WTC11 (cell line): ENCODE results near the gene ZBTB21.

Experiments
- CREB1 ChIP-seq: sonication (generic); formaldehyde crosslinking; IDR thresholded peaks from 2 replicates; pipeline ENCODE4 v1.8.0; 2023; ENCODE audit warnings: mild to moderate bottlenecking, missing genetic modification reagents
- FOXJ3 ChIP-seq: sonication (generic); formaldehyde crosslinking; IDR thresholded peaks from 2 replicates; pipeline ENCODE4 v1.9.0; 2021; ENCODE audit warnings: missing genetic modification reagents, mild to moderate bottlenecking, borderline replicate concordance
- GABPB1 ChIP-seq: sonication (generic); formaldehyde crosslinking; IDR thresholded peaks from 2 replicates; pipeline ENCODE4 v1.8.1; 2023; ENCODE audit warnings: mild to moderate bottlenecking, missing genetic modification reagents
- JUN ChIP-seq: sonication (generic); formaldehyde crosslinking; IDR thresholded peaks from 2 replicates; pipeline ENCODE4 v1.8.0; 2023; ENCODE audit warnings: mild to moderate bottlenecking, missing genetic modification reagents
- NFE2L1 ChIP-seq: sonication (generic); formaldehyde crosslinking; IDR thresholded peaks from 2 replicates; pipeline ENCODE4 v1.8.1; 2023; ENCODE audit warnings: missing genetic modification reagents
- NFYB ChIP-seq: sonication (generic); formaldehyde crosslinking; conservative IDR thresholded peaks from 2 replicates; pipeline ENCODE4 v1.8.0; 2022; ENCODE audit warnings: low read depth, missing genetic modification reagents
- ZNF232 ChIP-seq: sonication (generic); formaldehyde crosslinking; IDR thresholded peaks from 2 replicates; pipeline ENCODE4 v1.8.0; 2022; ENCODE audit warnings: mild to moderate bottlenecking, missing genetic modification reagents
- ZNF671 ChIP-seq: fragments of 250-450 bp; sonication (Bioruptor Pico); IDR thresholded peaks from 2 replicates; pipeline ENCODE4 v1.8.0; 2021; ENCODE audit warnings: mild to moderate bottlenecking
- TF ChIP-seq, protein P1 (sequence below): fragments of 200-600 bp; IDR thresholded peaks from 2 replicates; pipeline ENCODE4 v1.8.0; 2022; ENCODE audit warnings: antibody characterized with exemption
- TF ChIP-seq, protein P2 (sequence below): sonication (generic); formaldehyde crosslinking; IDR thresholded peaks from 2 replicates; pipeline ENCODE4 v1.8.0; 2022; ENCODE audit warnings: mild to moderate bottlenecking, missing genetic modification reagents
- TF ChIP-seq, protein P3 (sequence below): sonication (generic); formaldehyde crosslinking; IDR thresholded peaks from 2 replicates; pipeline ENCODE4 v1.8.1; 2022; ENCODE audit warnings: missing genetic modification reagents, borderline replicate concordance
- TF ChIP-seq, protein P4 (sequence below): sonication (generic); formaldehyde crosslinking; IDR thresholded peaks from 2 replicates; pipeline ENCODE4 v1.8.1; 2022; ENCODE audit warnings: low read depth, mild to moderate bottlenecking, moderate library complexity, missing genetic modification reagents, borderline replicate concordance

DNA sequence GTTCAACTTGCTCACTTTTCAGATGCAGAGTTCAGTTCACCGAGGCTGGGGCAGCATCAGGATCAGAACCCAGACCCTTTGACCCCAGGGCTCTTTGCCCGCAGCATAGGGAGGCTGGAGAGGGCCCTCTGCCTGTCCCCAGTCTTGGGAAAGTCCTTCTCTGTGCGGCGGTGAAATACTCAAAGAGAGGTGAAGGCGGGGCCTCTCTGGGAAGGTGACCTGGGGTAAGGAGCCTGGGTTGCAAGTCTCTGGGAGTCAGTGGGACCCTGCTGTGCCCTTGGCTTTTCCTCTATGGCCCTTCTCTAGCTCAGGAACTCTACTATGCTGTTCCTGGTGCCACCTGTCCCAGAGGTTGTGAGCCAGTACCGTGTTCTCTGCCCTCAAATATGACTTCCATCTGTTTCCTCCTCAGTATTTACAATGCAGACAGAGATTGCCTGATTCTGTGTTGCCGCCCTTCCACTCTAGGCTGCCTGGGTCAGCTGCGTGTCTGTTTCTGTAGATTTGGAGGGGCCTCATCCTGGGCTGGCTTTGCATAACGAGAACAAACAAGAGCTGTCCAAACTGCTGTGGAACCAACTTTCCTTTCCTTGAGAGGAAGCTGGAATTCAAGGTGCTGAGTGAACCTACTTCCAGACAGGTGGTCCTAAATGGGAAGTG lies 18.7 kb upstream of the ZBTB21 start:
- TF ChIP-seq GABPB1 (CRISPR knock-in tag) (no peak), ZNF671 (CRISPR knock-in tag) (no peak), FOXJ3 (no peak), CREB1 (no peak), NFYB (CRISPR knock-in tag) (no peak), JUN (CRISPR knock-in tag) (no peak), NFE2L1 (CRISPR knock-in tag) (no peak), ZNF232 (CRISPR knock-in tag) (no peak)
- TF ChIP-seq, protein P1, sequence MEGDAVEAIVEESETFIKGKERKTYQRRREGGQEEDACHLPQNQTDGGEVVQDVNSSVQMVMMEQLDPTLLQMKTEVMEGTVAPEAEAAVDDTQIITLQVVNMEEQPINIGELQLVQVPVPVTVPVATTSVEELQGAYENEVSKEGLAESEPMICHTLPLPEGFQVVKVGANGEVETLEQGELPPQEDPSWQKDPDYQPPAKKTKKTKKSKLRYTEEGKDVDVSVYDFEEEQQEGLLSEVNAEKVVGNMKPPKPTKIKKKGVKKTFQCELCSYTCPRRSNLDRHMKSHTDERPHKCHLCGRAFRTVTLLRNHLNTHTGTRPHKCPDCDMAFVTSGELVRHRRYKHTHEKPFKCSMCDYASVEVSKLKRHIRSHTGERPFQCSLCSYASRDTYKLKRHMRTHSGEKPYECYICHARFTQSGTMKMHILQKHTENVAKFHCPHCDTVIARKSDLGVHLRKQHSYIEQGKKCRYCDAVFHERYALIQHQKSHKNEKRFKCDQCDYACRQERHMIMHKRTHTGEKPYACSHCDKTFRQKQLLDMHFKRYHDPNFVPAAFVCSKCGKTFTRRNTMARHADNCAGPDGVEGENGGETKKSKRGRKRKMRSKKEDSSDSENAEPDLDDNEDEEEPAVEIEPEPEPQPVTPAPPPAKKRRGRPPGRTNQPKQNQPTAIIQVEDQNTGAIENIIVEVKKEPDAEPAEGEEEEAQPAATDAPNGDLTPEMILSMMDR, result no peak
- TF ChIP-seq, protein P2, sequence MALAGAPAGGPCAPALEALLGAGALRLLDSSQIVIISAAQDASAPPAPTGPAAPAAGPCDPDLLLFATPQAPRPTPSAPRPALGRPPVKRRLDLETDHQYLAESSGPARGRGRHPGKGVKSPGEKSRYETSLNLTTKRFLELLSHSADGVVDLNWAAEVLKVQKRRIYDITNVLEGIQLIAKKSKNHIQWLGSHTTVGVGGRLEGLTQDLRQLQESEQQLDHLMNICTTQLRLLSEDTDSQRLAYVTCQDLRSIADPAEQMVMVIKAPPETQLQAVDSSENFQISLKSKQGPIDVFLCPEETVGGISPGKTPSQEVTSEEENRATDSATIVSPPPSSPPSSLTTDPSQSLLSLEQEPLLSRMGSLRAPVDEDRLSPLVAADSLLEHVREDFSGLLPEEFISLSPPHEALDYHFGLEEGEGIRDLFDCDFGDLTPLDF (CRISPR knock-in tag), result no peak
- TF ChIP-seq, protein P3, sequence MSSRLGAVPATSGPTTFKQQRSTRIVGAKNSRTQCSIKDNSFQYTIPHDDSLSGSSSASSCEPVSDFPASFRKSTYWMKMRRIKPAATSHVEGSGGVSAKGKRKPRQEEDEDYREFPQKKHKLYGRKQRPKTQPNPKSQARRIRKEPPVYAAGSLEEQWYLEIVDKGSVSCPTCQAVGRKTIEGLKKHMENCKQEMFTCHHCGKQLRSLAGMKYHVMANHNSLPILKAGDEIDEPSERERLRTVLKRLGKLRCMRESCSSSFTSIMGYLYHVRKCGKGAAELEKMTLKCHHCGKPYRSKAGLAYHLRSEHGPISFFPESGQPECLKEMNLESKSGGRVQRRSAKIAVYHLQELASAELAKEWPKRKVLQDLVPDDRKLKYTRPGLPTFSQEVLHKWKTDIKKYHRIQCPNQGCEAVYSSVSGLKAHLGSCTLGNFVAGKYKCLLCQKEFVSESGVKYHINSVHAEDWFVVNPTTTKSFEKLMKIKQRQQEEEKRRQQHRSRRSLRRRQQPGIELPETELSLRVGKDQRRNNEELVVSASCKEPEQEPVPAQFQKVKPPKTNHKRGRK, result no peak
- TF ChIP-seq, protein P4, sequence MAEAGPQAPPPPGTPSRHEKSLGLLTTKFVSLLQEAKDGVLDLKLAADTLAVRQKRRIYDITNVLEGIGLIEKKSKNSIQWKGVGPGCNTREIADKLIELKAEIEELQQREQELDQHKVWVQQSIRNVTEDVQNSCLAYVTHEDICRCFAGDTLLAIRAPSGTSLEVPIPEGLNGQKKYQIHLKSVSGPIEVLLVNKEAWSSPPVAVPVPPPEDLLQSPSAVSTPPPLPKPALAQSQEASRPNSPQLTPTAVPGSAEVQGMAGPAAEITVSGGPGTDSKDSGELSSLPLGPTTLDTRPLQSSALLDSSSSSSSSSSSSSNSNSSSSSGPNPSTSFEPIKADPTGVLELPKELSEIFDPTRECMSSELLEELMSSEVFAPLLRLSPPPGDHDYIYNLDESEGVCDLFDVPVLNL (CRISPR knock-in tag), result no peak
